HL-60 (cell line): ENCODE measurements around the gene GTF2H1.

Source experiments
- DNase-seq, 2 experiments: peaks; one replicate each; pipeline ENCODE4 v3.0.0-alpha.2; 2010 to 2020; ENCODE audit warnings: low read depth in 1 of 2, low spot score in 1 of 2
- H3K27ac ChIP-seq: fragments of 250-450 bp; sonication (Bioruptor Pico); replicated peaks from 2 replicates; pipeline ENCODE4 v1.5.1; 2020; ENCODE audit warnings: mild to moderate bottlenecking, moderate library complexity
- H3K27me3 ChIP-seq: fragments of 250-450 bp; sonication (Bioruptor Pico); 2 replicates; pipeline ENCODE4 v1.5.1; 2021; ENCODE audit warnings: mild to moderate bottlenecking, moderate library complexity; ENCODE audit not compliant: insufficient read depth, poor library complexity, severe bottlenecking
- H3K4me3 ChIP-seq: replicated peaks from 2 replicates; pipeline ENCODE4 v1.5.1; 2011; ENCODE audit warnings: mild to moderate bottlenecking, control low read depth, low read length; ENCODE audit not compliant: insufficient read depth
- GABPA ChIP-seq: IDR thresholded peaks from 2 replicates; pipeline ENCODE4 v1.6.1; 2012; ENCODE audit warnings: low read depth
- POLR2AphosphoS5 ChIP-seq: IDR thresholded peaks from 2 replicates; pipeline ENCODE4 v1.6.1; 2012; ENCODE audit warnings: low read depth
- SPI1 ChIP-seq: IDR thresholded peaks from 2 replicates; pipeline ENCODE4 v1.6.1; 2012; ENCODE audit warnings: low read depth, mild to moderate bottlenecking, borderline replicate concordance
- TF ChIP-seq, protein P1 (sequence below): IDR thresholded peaks from one replicate; pipeline ENCODE4 v1.5.1; 2011; ENCODE audit warnings: low read length, control low read depth, inconsistent platforms; ENCODE audit not compliant: insufficient read depth
- TF ChIP-seq, protein P2 (sequence below): IDR thresholded peaks from 2 replicates; pipeline ENCODE4 v1.6.1; 2012; ENCODE audit warnings: low read depth; ENCODE audit not compliant: insufficient replicate concordance

GTF2H1 gene

DNA sequence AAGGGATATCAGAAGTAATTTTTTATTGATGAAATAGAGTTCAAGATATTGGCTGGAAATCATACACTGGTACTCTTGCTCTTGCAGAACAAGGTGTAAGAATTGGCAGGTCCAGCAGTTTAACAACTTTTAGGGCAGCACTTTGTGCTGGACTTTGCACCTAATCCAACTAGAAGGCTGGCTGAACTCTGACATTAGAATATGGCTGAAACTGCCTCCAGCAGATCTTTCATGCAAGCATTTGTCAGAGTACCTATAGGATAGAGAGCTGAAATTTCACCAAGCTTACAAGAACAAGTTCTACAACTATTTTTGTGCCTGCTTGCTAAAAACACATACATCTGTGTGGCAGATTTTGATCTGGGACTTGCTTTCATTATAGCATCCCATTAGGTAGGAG is 17.6 kb upstream of the GTF2H1 start:
- Histone ChIP-seq H3K27ac (no peak overlapping the region), H3K4me3 (no peak overlapping the region), H3K27me3 (no peaks in the 10 kb centered on the region)
- TF ChIP-seq SPI1: no peak
- no peak for TF ChIP-seq POLR2AphosphoS5
- TF ChIP-seq GABPA: no peak
- TF ChIP-seq, protein P1, sequence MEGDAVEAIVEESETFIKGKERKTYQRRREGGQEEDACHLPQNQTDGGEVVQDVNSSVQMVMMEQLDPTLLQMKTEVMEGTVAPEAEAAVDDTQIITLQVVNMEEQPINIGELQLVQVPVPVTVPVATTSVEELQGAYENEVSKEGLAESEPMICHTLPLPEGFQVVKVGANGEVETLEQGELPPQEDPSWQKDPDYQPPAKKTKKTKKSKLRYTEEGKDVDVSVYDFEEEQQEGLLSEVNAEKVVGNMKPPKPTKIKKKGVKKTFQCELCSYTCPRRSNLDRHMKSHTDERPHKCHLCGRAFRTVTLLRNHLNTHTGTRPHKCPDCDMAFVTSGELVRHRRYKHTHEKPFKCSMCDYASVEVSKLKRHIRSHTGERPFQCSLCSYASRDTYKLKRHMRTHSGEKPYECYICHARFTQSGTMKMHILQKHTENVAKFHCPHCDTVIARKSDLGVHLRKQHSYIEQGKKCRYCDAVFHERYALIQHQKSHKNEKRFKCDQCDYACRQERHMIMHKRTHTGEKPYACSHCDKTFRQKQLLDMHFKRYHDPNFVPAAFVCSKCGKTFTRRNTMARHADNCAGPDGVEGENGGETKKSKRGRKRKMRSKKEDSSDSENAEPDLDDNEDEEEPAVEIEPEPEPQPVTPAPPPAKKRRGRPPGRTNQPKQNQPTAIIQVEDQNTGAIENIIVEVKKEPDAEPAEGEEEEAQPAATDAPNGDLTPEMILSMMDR: no peak
- TF ChIP-seq, protein P2, sequence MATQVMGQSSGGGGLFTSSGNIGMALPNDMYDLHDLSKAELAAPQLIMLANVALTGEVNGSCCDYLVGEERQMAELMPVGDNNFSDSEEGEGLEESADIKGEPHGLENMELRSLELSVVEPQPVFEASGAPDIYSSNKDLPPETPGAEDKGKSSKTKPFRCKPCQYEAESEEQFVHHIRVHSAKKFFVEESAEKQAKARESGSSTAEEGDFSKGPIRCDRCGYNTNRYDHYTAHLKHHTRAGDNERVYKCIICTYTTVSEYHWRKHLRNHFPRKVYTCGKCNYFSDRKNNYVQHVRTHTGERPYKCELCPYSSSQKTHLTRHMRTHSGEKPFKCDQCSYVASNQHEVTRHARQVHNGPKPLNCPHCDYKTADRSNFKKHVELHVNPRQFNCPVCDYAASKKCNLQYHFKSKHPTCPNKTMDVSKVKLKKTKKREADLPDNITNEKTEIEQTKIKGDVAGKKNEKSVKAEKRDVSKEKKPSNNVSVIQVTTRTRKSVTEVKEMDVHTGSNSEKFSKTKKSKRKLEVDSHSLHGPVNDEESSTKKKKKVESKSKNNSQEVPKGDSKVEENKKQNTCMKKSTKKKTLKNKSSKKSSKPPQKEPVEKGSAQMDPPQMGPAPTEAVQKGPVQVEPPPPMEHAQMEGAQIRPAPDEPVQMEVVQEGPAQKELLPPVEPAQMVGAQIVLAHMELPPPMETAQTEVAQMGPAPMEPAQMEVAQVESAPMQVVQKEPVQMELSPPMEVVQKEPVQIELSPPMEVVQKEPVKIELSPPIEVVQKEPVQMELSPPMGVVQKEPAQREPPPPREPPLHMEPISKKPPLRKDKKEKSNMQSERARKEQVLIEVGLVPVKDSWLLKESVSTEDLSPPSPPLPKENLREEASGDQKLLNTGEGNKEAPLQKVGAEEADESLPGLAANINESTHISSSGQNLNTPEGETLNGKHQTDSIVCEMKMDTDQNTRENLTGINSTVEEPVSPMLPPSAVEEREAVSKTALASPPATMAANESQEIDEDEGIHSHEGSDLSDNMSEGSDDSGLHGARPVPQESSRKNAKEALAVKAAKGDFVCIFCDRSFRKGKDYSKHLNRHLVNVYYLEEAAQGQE: no peak
- no peak for DNase-seq

DNA sequence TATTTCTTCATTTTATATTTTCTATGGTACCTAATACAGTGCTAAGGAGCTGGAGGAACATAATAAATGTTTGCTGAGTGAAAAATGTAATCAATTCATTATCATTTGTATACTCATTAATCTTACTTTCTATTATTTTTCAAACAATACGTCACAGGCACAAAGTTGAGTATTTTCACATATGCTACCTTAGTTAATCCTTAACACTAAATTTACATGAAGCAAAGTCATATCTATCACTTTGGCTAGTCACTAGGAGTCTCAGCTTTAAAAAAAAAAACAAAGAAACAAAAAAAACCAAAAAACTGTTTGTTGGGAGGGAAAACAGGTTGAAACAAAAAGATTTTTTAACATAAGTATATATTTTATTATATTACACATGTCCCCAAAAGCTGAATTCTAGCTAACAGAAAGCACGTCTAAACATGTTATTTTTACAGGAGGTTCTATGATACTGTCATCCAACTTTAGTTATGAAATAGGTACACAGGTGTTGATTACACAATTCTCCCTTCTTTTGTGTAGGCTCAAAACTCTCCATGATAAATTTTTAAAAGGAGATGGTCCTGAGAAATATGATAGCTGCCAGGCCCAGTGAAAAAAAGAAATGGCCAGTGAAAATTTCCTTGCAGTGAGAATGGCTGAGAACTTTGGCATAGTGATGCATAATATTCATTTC is 14.8 kb upstream of the GTF2H1 start:
- no peak overlapping the region for H3K27ac ChIP-seq
- no peak for TF ChIP-seq SPI1
- TF ChIP-seq GABPA: no peak
- no peak for TF ChIP-seq POLR2AphosphoS5
- no peak overlapping the region for H3K4me3 ChIP-seq
- no peaks in the 10 kb centered on the region for H3K27me3 ChIP-seq
- no peak for DNase-seq

DNA sequence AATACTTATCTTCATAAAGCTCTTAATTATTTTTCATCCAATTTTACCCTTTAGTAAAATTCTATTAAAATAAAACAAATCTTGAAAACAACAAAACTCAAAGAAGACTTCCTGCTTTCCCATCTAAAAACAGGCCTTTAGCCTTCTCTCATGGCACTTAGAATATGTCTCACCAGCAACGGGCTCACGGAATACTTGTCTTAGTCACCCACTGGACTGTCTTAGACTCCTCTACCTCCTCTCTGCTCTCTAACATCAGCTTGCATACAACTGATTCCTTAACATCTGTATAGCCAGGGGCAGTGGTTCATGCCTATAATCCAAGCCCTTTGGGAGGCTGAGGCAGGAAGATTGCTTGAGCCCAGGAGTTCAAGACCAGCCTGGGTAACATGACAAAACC is 14.1 kb upstream of the GTF2H1 start:
- no peak overlapping the region for H3K27ac ChIP-seq
- no peak for TF ChIP-seq SPI1
- TF ChIP-seq, protein P1: no peak
- TF ChIP-seq POLR2AphosphoS5: no peak
- TF ChIP-seq, protein P2: no peak
- TF ChIP-seq GABPA: no peak
- no peak overlapping the region for H3K4me3 ChIP-seq
- no peak for DNase-seq
- H3K27me3 ChIP-seq: no peaks in the 10 kb centered on the region

DNA sequence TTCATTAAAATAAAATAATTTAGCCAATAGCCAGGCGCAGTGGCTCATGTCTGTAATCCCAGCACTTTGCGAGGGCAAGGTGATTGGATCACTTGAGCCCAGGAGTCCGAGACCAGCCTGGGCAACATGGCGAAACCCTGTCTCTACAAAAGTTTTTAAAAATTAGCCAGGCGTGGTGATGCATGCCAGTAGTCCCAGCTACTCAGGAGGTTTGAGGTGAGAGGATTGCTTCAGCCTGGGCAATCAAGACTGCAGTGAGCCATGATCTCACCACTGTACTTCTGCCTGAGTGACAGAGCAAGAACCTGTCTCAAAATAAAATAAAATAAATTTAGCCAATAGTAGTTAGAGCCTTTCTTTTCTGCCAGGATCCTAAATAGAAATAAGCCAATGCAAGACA is 12.7 kb upstream of the GTF2H1 start:
- TF ChIP-seq, protein P1: no peak
- TF ChIP-seq SPI1 (no peak), POLR2AphosphoS5 (no peak), GABPA (no peak)
- TF ChIP-seq, protein P2: no peak
- no peak for DNase-seq
- no peak overlapping the region; the same call in 1 of the 2 replicates for H3K27ac ChIP-seq

More for the DNA sequence above, 12.7 kb upstream of the GTF2H1 start:
- Histone ChIP-seq H3K27me3 (no peaks in the 10 kb centered on the region), H3K4me3 (no peak overlapping the region)
